K562 (cell line): ENCODE data around the gene CROCC2. TPM values are rescaled to one million over a fixed set of nuclear protein-coding genes. Genes with fewer than 3 reads are reported as not detected.

Source experiments
- ATAC-seq: fragments of 200-7000 bp; cut with Tn5 transposase; 3 replicates; pipeline ENCODE4 v1.9.1; 2020; ENCODE audit warnings: moderate library complexity
- BruUV-seq: library from RNA; stranded (reverse); fragments of 400-500 nt; replicated peaks from 2 replicates; lab custom pipeline; 2021; lab: Mats Ljungman, UMichigan
- CTCF ChIA-PET: fragments of 300-600 bp; formaldehyde crosslinking; extraction: SDS; loops from one replicate; lab custom pipeline; 2021; ENCODE audit warnings: low intra/inter-chr PET ratio; lab: Yijun Ruan, JAX
- POLR2A ChIA-PET: fragments of 300-600, 350-650 bp; sonication (Branson Sonifier 250); formaldehyde crosslinking; extraction: SDS; loops from one replicate; lab custom pipeline; 2021; ENCODE audit warnings: antibody characterized with exemption, inconsistent platforms; lab: Yijun Ruan, JAX
- DNase-seq, 4 experiments: peaks; one replicate each; pipeline versions ENCODE4 v3.0.0 to v3.0.0-alpha.2; 2011 to 2018; ENCODE audit warnings: low spot score in 3 of 4, mixed read lengths in 3 of 4; ENCODE audit errors: extremely low read depth in 1 of 4
- FAIRE-seq: peaks from 2 replicates; lab custom pipeline; 2011; peaks lifted over from hg19 to GRCh38; lab: Jason Lieb, UNC
- H2AFZ ChIP-seq: 2 replicates; pipeline ENCODE4 v1.6.0; 2011; ENCODE audit warnings: low read depth, low read length, control low read depth, inconsistent platforms
- H3K27ac ChIP-seq: fragments of 200-600 bp; 3 replicates; pipeline ENCODE4 v1.8.0; 2011; ENCODE audit warnings: low read depth, mild to moderate bottlenecking, control low read depth, inconsistent platforms, low read length, moderate library complexity, mixed read lengths; ENCODE audit errors: extremely low read depth
- H3K27me3 ChIP-seq, 2 experiments: fragments of 300-600 bp in 1 of 2; 2 replicates in 1 of 2; 3 replicates in 1 of 2; pipeline versions ENCODE4 v1.6.0 to v1.8.0; 2011; ENCODE audit warnings: inconsistent platforms in 2 of 2, low read length in 2 of 2, mild to moderate bottlenecking in 1 of 2, mixed read lengths in 1 of 2, moderate library complexity in 1 of 2; ENCODE audit not compliant: control insufficient read depth in 2 of 2, insufficient read depth in 2 of 2
- H3K36me3 ChIP-seq: fragments of 300-600 bp; 3 replicates; pipeline ENCODE4 v1.8.0; 2011; ENCODE audit warnings: mild to moderate bottlenecking, low read length, inconsistent platforms; ENCODE audit not compliant: control insufficient read depth, insufficient read depth
- H3K4me1 ChIP-seq, 2 experiments: fragments of 200-600 bp in 1 of 2; replicated peaks in 1 of 2; 2 replicates in 1 of 2; 3 replicates in 1 of 2; pipeline versions ENCODE4 v1.5.1 to v1.8.0; 2011; ENCODE audit warnings: inconsistent platforms in 2 of 2, low read length in 2 of 2, mild to moderate bottlenecking in 1 of 2, mixed read lengths in 1 of 2, moderate library complexity in 1 of 2; ENCODE audit not compliant: control insufficient read depth in 2 of 2, insufficient read depth in 2 of 2
- H3K4me2 ChIP-seq: 2 replicates; pipeline ENCODE4 v1.6.1; 2011; ENCODE audit warnings: low read length, control low read depth, inconsistent platforms, mixed read lengths; ENCODE audit not compliant: insufficient read depth
- H3K4me3 ChIP-seq: fragments of 200-600 bp; sonication (generic), shearing (Covaris generic); 2 replicates; pipeline ENCODE4 v1.5.1; 2016; ENCODE audit warnings: control low read depth, inconsistent platforms
- H3K79me2 ChIP-seq: fragments of 200-600 bp; 3 replicates; pipeline ENCODE4 v1.8.0; 2011; ENCODE audit warnings: low read length, inconsistent platforms; ENCODE audit not compliant: control insufficient read depth, insufficient read depth
- H3K9ac ChIP-seq, 2 experiments: 2 replicates each; pipeline versions ENCODE4 v1.6.0 to v1.6.1; 2011; ENCODE audit warnings: low read depth in 2 of 2, low read length in 2 of 2, control low read depth in 1 of 2, inconsistent platforms in 1 of 2, mild to moderate bottlenecking in 1 of 2, mixed read lengths in 1 of 2; ENCODE audit not compliant: insufficient read depth in 1 of 2
- H3K9me1 ChIP-seq: one replicate; pipeline ENCODE4 v1.6.0; 2011; ENCODE audit warnings: inconsistent platforms, mild to moderate bottlenecking, low read length, moderate library complexity; ENCODE audit not compliant: control insufficient read depth, insufficient read depth
- H3K9me3 ChIP-seq: replicated peaks from 2 replicates; pipeline ENCODE4 v1.5.1; 2011; ENCODE audit warnings: low read depth, low read length, inconsistent platforms; ENCODE audit not compliant: control insufficient read depth, insufficient read depth
- H4K20me1 ChIP-seq: replicated peaks from 2 replicates; pipeline ENCODE4 v1.6.1; 2011; ENCODE audit warnings: low read length, inconsistent platforms, mixed read lengths; ENCODE audit not compliant: control insufficient read depth, insufficient read depth
- CREB3 ChIP-seq: fragments of 450-650 bp; conservative IDR thresholded peaks from 2 replicates; pipeline ENCODE4 v1.6.1; 2016; ENCODE audit warnings: missing genetic modification characterization, low read depth, mild to moderate bottlenecking, missing compliant biosample characterization, moderate library complexity
- CTBP1 ChIP-seq: fragments of 450-650 bp; IDR thresholded peaks from 2 replicates; pipeline ENCODE4 v1.6.1; 2016; ENCODE audit warnings: borderline replicate concordance
- HBP1 ChIP-seq: fragments of 450-650 bp; formaldehyde crosslinking; IDR thresholded peaks from 2 replicates; pipeline ENCODE4 v1.4.0; 2022; ENCODE audit warnings: missing genetic modification characterization
- KLF10 ChIP-seq: fragments of 250-450 bp; sonication (Bioruptor Pico); IDR thresholded peaks from 2 replicates; pipeline ENCODE4 v1.6.1; 2021; ENCODE audit warnings: matching md5 sums
- MBD1 ChIP-seq: fragments of 250-450 bp; sonication (Bioruptor Pico); IDR thresholded peaks from 2 replicates; pipeline ENCODE4 v1.8.0; 2022; ENCODE audit warnings: inconsistent platforms
- MCM2 ChIP-seq: fragments of 450-650 bp; IDR thresholded peaks from 2 replicates; pipeline ENCODE4 v1.6.1; 2017; ENCODE audit warnings: low read depth, mild to moderate bottlenecking
- NCOR1 ChIP-seq: fragments of 450-650 bp; IDR thresholded peaks from 2 replicates; pipeline ENCODE4 v1.6.1; 2016; ENCODE audit warnings: mild to moderate bottlenecking, moderate library complexity
- RBM17 ChIP-seq: fragments of 200-400 bp; formaldehyde crosslinking; IDR thresholded peaks from 2 replicates; pipeline ENCODE4 v1.6.1; 2017; ENCODE audit warnings: low read depth, mild to moderate bottlenecking, low read length, borderline replicate concordance
- RCOR1 ChIP-seq, 2 experiments: IDR thresholded peaks; 2 replicates each; pipeline ENCODE4 v1.6.1; 2012; ENCODE audit warnings: low read depth in 2 of 2, low read length in 2 of 2, borderline replicate concordance in 1 of 2, improper control_type of control experiment in 1 of 2
- SAP30 ChIP-seq: fragments of 200-600 bp; sonication (generic); IDR thresholded peaks from 2 replicates; pipeline ENCODE4 v1.6.1; 2012; ENCODE audit warnings: borderline replicate concordance, low read depth, mild to moderate bottlenecking, moderate library complexity, low read length, control low read depth, inconsistent platforms; ENCODE audit not compliant: insufficient read depth, poor library complexity, severe bottlenecking
- SIX5 ChIP-seq, 2 experiments: IDR thresholded peaks; 2 replicates each; pipeline ENCODE4 v1.6.1; 2011; ENCODE audit warnings: low read length in 2 of 2, borderline replicate concordance in 1 of 2, low read depth in 1 of 2, mild to moderate bottlenecking in 1 of 2, moderate library complexity in 1 of 2; ENCODE audit not compliant: insufficient read depth in 1 of 2
- TRIM24 ChIP-seq, 2 experiments: fragments of 450-650 bp; IDR thresholded peaks; 2 replicates each; pipeline ENCODE4 v1.6.1; 2016
- XRCC3 ChIP-seq: fragments of 450-650 bp; IDR thresholded peaks from 2 replicates; pipeline ENCODE4 v1.6.1; 2017; ENCODE audit warnings: mild to moderate bottlenecking, moderate library complexity
- ZNF707 ChIP-seq: fragments of 250-450 bp; sonication (Bioruptor Pico); conservative IDR thresholded peaks from 2 replicates; pipeline ENCODE4 v1.8.0; 2022; ENCODE audit warnings: inconsistent platforms, mild to moderate bottlenecking, moderate library complexity
- WGBS: fragments of 100-300 bp; shearing (Covaris generic); methylation state at CpG from one replicate; pipeline ENCODE4 v1.1.6; 2016; ENCODE audit warnings: low coverage, mixed read lengths; ENCODE audit not compliant: insufficient coverage; ENCODE audit errors: missing lambda C conversion rate; 5-methylcytosine and 5-hydroxymethylcytosine counted together
- in situ Hi-C: fragments of 300-500 bp; cut with MboI; formaldehyde crosslinking; loops from 4 replicates; pipeline ENCODE4 v1.15.0; 2018; ENCODE audit warnings: inconsistent platforms, mixed read lengths
- intact Hi-C: fragments of 100-400 bp; cut with micrococcal nuclease; formaldehyde crosslinking; loops from 2 replicates; pipeline ENCODE4 v1.14.2; 2022
- polyA plus RNA-seq, 8 experiments: library from polyadenylated mRNA; depleted of rRNA in 4 of 8; stranded (reverse) in 5 of 8; unstranded in 3 of 8; fragments of >200 nt; fragmentation: Nextera tagmentation in 2 of 8; fragmentation: Illumina TruSeq in 1 of 8; extraction: Ambion mirVana in 2 of 8; extraction: Trizol in 1 of 8; gene quantifications; 2 replicates each; pipeline versions ENCODE4 v1.2.1 to v1.2.3, GENCODE V29; 2011 to 2014; ENCODE audit warnings: inconsistent platforms in 1 of 8, missing spikeins in 1 of 8
- total RNA-seq, 7 experiments: library from RNA; depleted of rRNA in 6 of 7; stranded (reverse); fragments of >200 nt in 6 of 7; fragmentation: Illumina TruSeq in 2 of 7; extraction: Trizol in 2 of 7; gene quantifications; 2 replicates each; pipeline versions ENCODE4 v1.2.1 to v1.2.3, GENCODE V29; 2011 to 2021; ENCODE audit warnings: low replicate concordance in 1 of 7
- TF ChIP-seq, protein P1 (sequence below): fragments of 450-650 bp; IDR thresholded peaks from 2 replicates; pipeline ENCODE4 v1.6.1; 2016; ENCODE audit warnings: antibody characterized with exemption

Gene CROCC2
- total and polyA plus RNA-seq, 9 of the 15 experiments (the other 6 are each of a cell fraction or from before 2014, with no cell fraction given) = not detected

GRCh38 chr2:240998706-240998994 lies 92.5 kb downstream of the CROCC2 start (continued):
- no peak for TF ChIP-seq ZNF707
- no peak for TF ChIP-seq XRCC3
- no peak for TF ChIP-seq CTBP1
- TF ChIP-seq CREB3 (tag) = no peak
- no peak for TF ChIP-seq HBP1 (CRISPR knock-in tag)

DNA sequence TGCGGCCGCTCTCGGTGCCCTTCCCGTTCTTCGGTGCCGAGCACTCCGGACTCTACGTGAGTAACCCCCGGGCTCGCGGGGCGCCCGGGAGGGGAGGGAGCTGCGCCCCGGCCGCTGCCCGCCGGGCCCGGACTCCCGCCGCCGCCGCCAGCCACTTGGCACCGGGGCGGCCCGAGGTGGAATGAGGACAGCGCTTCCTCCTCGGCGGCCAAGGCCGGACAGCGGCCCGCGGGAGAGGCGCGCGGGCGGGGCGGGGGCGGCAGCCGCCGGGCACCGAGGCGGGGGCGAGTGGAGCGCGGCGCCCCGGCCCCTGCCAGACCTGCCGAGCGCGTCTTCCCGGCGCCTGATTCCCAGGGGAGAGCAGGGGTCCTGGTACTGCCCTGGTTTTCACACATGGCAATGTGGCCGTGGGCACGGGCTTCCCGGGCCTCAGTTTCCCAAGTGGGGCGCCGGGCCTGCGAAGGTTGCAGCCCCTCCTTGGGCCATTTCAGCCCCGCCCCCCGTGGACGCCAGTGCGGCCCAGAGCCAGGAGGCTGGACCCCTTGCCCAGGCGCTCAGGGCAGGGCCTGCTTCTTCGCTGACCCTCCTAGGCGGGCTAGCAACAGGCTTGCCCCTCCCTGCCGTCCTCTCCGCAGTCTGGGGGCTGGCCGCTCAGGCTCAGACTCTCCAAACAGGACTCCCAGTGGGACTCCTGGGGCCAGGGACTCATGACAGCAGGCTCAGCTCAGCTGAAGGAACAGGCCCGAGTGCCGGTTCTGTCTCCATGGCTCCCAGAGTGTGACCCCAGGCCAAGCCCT lies 93.1 kb downstream of the CROCC2 start:
- intact Hi-C loops = no loop called here
- ATAC-seq = no peak
- in situ Hi-C loops = no loop called here
- Histone ChIP-seq H3K36me3 (no peaks in the 10 kb centered on the region), H3K27me3 (peaks cover 0 to 27% of the 10 kb centered on the region in 2 experiments; a peak in 2 of 5 replicates), H3K9ac (peak overlapping the region in 1 of 2 experiments; percentile 76; a peak in 2 of 4 replicates), H3K4me3 (no peak overlapping the region), H3K79me2 (no peaks in the 10 kb centered on the region), H3K9me3 (no peaks in the 10 kb centered on the region), H3K4me1 (peaks cover 0 to 31% of the 10 kb centered on the region in 2 experiments; a peak in 2 of 5 replicates), H3K27ac (no peak overlapping the region), H2AFZ (no peak overlapping the region), H3K9me1 (no peaks in the 10 kb centered on the region), H4K20me1 (peaks cover 4% of the 10 kb centered on the region), H3K4me2 (no peak overlapping the region)
- no TSS peak for BruUV-seq
- FAIRE-seq = no peak
- peak in 2 of 4 experiments; percentile 24 to 27 for DNase-seq
- POLR2A ChIA-PET = interaction anchor here (0.6 kb wide), 1 partner anchor 21 kb away, joined by 3 read pairs; no protein-coding TSS in a partner anchor
- CTCF ChIA-PET = no interaction called here
- 28% methylated on average over 8 of the region's 71 CpGs for WGBS
- TF ChIP-seq MBD1 (CRISPR knock-in tag) (no peak), NCOR1 (no peak), KLF10 (CRISPR knock-in tag) (no peak), SAP30 (no peak), RBM17 (no peak), RCOR1 (IDR thresholded peaks at IDR 0.05; ENCODE audit: borderline replicate concordance in 1 of 2, low read depth in 2 of 2, low read length in 2 of 2) (no peak), MCM2 (no peak), TRIM24 (IDR thresholded peaks at IDR 0.05) (no peak), SIX5 (IDR thresholded peaks at IDR 0.05; ENCODE audit: borderline replicate concordance in 1 of 2, insufficient read depth in 1 of 2, low read depth in 1 of 2, low read length in 2 of 2) (no peak)
- TF ChIP-seq, protein P1, sequence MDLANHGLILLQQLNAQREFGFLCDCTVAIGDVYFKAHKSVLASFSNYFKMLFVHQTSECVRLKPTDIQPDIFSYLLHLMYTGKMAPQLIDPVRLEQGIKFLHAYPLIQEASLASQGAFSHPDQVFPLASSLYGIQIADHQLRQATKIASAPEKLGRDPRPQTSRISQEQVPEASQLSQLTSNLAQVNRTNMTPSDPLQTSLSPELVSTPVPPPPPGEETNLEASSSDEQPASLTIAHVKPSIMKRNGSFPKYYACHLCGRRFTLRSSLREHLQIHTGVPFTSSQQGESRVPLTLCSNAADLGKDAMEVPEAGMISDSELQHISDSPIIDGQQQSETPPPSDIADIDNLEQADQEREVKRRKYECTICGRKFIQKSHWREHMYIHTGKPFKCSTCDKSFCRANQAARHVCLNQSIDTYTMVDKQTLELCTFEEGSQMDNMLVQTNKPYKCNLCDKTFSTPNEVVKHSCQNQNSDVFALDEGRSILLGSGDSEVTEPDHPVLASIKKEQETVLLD = no peak
